ENCODE measurements around the gene WASL. TPM values are rescaled to one million over a fixed set of nuclear protein-coding genes. Genes with fewer than 3 reads are reported as not detected.

The WASL gene
- total and polyA plus RNA-seq, 3 donors from 2014 or later: 43.3 to 69.3 (median 62.6) TPM

DNA sequence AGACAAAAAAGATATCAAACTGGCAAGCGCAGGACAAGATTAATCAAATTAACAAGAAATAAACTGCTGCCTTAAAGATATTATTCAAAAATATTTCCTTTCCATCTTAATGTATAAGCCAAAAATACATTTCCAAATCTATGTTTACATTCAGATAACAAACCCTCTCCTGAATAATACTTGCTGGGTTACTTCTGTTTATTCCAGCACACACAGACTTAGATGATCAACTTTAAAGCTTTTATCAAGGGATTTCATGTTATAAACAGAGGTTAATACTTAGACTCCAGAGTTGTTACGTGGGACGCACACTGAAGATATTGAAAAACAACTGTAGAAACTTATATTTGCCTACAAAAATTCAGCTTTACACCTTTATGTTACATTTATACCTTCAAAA is 59.6 kb downstream of the WASL start:
- TF ChIP-seq CTCF (IDR thresholded peaks at IDR 0.05) (no peak), POLR2A (IDR thresholded peaks at IDR 0.05) (no peak)
- no peak for DNase-seq
- H3K27me3 ChIP-seq: no peaks in the 10 kb centered on the region
- no peak overlapping the region for H3K27ac ChIP-seq
- WGBS, 2 donors: 74% methylated on average over 3 of the region's 3 CpGs
- H3K36me3 ChIP-seq (ENCODE audit: low read depth, missing control alignments): no peaks in the 10 kb centered on the region
- no peaks in the 10 kb centered on the region for H3K4me1 ChIP-seq
- intact Hi-C loops (cut with DNase I; ENCODE audit: low total_unique reads): no loop called here
- H3K9me3 ChIP-seq: no peaks in the 10 kb centered on the region
- no peak overlapping the region for H3K4me3 ChIP-seq

DNA sequence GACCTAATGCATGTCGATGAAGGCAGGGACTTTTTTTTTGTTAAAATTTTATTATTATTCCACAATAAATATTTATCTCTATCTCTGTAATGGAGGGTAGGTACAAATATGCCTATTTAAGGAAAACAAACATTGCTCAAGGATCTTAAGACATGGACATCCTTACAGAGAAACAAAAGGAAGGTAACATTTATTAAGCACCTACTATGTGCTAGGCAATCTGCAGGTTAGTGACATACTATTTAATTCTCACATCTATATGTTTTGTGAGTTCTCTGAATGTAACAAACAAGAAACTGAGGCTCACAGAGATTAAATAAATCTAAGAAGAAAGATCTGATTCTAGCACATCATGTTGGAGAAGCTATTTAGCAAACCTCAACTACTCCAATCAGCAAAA is 61.1 kb downstream of the WASL start:
- Histone ChIP-seq H3K4me1 (no peaks in the 10 kb centered on the region), H3K36me3 (ENCODE audit: low read depth, missing control alignments) (no peaks in the 10 kb centered on the region), H3K4me3 (no peak overlapping the region), H3K27ac (no peak overlapping the region), H3K9me3 (no peaks in the 10 kb centered on the region), H3K27me3 (no peaks in the 10 kb centered on the region)
- TF ChIP-seq POLR2A (IDR thresholded peaks at IDR 0.05): no peak
- TF ChIP-seq CTCF (IDR thresholded peaks at IDR 0.05): no peak
- 84 to 94% methylated on average over 1 of the region's 1 CpG for WGBS, 2 donors
- intact Hi-C loops (cut with DNase I; ENCODE audit: low total_unique reads): no loop called here
- DNase-seq: no peak

- no peak for DNase-seq
- no peaks in the 10 kb centered on the region for H3K36me3 ChIP-seq (ENCODE audit: low read depth, missing control alignments)
- WGBS, 2 donors: 95 to 98% methylated on average over 2 of the region's 2 CpGs
- H3K4me1 ChIP-seq: no peaks in the 10 kb centered on the region
- TF ChIP-seq POLR2A (IDR thresholded peaks at IDR 0.05): no peak
- TF ChIP-seq CTCF (IDR thresholded peaks at IDR 0.05): no peak
- intact Hi-C loops (cut with DNase I; ENCODE audit: low total_unique reads): no loop called here
- H3K4me3 ChIP-seq: no peak overlapping the region
- H3K27ac ChIP-seq: no peak overlapping the region
- no peaks in the 10 kb centered on the region for H3K9me3 ChIP-seq
- no peaks in the 10 kb centered on the region for H3K27me3 ChIP-seq
Observed at GRCh38 chr7:123687161-123687560, 61.6 kb downstream of the WASL start.

DNA sequence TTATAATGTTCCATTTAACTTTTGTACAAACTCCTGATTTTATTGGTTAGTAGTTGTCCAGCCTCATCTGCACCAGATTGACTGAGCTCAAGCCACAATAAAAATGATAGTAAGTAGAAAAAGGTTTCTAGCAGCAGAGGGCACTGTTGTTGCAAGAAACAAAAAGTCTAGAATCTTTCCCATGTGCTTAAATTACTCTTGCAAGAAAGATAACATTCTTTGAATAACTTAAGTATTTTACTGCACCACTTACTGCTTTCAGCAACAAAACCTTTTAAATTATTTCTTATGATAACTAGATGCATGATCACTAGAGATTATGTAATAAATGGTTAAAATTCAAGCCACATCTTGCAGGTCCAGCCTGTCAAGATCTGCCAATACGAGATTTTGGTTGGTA is 66.1 kb downstream of the WASL start:
- no peak overlapping the region for H3K4me3 ChIP-seq
- DNase-seq: no peak
- H3K27me3 ChIP-seq: no peaks in the 10 kb centered on the region
- no peak for TF ChIP-seq POLR2A (IDR thresholded peaks at IDR 0.05)
- peak; percentile 42 to 56 (median 48) for TF ChIP-seq CTCF (IDR thresholded peaks at IDR 0.05)
- intact Hi-C loops (cut with DNase I; ENCODE audit: low total_unique reads): no loop called here
- H3K4me1 ChIP-seq: no peaks in the 10 kb centered on the region
- H3K36me3 ChIP-seq (ENCODE audit: low read depth, missing control alignments): no peaks in the 10 kb centered on the region
- no peaks in the 10 kb centered on the region for H3K9me3 ChIP-seq
- WGBS, 2 donors: 59 to 85% methylated on average over 1 of the region's 1 CpG
- H3K27ac ChIP-seq: no peak overlapping the region

GRCh38 chr7:123681561-123681960 is 67.2 kb downstream of the WASL start:
- no peak for TF ChIP-seq CTCF (IDR thresholded peaks at IDR 0.05)
- no peak for TF ChIP-seq POLR2A (IDR thresholded peaks at IDR 0.05)
- H3K27me3 ChIP-seq: no peaks in the 10 kb centered on the region
- H3K4me1 ChIP-seq: no peaks in the 10 kb centered on the region
- no peak for DNase-seq
- H3K36me3 ChIP-seq (ENCODE audit: low read depth, missing control alignments): no peaks in the 10 kb centered on the region
- no peaks in the 10 kb centered on the region for H3K9me3 ChIP-seq
- WGBS, 2 donors: 46 to 66% methylated on average over 2 of the region's 2 CpGs
- H3K4me3 ChIP-seq: no peak overlapping the region
- H3K27ac ChIP-seq: peak overlapping the region in 1 of 2 donors; percentile 15
- intact Hi-C loops (cut with DNase I; ENCODE audit: low total_unique reads): no loop called here

Data from testis (tissue), 3 donors.